Subcutaneous adipose tissue (tissue), 4 donors: Measurements from ENCODE around the gene ZFAND2B. TPM values are rescaled to one million over a fixed set of nuclear protein-coding genes. Genes with fewer than 3 reads are reported as not detected.

ENCODE experiments used
- total RNA-seq, 4 donors: library from RNA; depleted of rRNA; stranded (reverse); fragments of >200 nt; gene quantifications; one replicate each; pipeline ENCODE4 v1.1.0, GENCODE V29; 2016
- TF ChIP-seq, protein P1 (sequence below): fragments of 450-650 bp; IDR thresholded peaks from one replicate; pipeline ENCODE4 v1.5.1; 2016; ENCODE audit warnings: low read depth, mild to moderate bottlenecking, control low read depth, antibody characterized with exemption, moderate library complexity

The ZFAND2B gene
- total RNA-seq, 4 donors from 2014 or later: 28.0 to 60.3 (median 43.7) TPM

DNA sequence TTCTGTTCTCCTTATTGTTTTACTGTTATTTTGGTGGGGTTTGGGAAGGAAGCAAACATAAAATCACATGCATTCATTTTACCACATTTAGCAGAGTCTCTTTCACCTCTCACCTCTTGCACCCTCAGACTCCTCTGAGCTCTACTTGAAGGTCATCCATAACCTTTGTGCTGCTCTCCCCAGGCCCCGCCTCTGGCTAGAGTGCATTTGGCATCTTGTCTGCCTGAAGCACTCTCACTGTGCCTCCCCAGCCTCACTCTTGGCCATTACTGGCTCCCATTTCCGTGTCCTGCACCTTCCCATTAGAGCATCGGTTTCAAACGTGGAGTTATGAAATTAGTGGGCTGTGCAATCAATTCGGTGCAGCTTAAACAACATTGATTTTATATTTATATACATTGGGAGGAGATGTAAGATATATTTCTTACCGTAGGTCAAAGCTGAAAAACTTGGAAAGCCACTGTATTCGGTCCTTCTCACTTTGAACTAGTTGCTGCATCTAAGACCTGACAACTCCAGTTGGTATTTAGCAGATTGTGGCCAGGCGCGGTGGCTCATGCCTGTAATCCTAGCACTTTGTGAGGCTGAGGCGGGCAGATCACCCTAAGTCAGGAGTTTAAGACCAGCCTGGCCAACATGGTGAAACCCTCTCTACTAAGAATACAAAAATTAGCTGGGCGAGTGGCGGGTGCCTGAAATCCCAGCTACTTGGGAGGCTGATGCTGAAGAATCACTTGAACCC is 6.9 kb upstream of the ZFAND2B start:
- TF ChIP-seq, protein P1, sequence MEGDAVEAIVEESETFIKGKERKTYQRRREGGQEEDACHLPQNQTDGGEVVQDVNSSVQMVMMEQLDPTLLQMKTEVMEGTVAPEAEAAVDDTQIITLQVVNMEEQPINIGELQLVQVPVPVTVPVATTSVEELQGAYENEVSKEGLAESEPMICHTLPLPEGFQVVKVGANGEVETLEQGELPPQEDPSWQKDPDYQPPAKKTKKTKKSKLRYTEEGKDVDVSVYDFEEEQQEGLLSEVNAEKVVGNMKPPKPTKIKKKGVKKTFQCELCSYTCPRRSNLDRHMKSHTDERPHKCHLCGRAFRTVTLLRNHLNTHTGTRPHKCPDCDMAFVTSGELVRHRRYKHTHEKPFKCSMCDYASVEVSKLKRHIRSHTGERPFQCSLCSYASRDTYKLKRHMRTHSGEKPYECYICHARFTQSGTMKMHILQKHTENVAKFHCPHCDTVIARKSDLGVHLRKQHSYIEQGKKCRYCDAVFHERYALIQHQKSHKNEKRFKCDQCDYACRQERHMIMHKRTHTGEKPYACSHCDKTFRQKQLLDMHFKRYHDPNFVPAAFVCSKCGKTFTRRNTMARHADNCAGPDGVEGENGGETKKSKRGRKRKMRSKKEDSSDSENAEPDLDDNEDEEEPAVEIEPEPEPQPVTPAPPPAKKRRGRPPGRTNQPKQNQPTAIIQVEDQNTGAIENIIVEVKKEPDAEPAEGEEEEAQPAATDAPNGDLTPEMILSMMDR: no peak

DNA sequence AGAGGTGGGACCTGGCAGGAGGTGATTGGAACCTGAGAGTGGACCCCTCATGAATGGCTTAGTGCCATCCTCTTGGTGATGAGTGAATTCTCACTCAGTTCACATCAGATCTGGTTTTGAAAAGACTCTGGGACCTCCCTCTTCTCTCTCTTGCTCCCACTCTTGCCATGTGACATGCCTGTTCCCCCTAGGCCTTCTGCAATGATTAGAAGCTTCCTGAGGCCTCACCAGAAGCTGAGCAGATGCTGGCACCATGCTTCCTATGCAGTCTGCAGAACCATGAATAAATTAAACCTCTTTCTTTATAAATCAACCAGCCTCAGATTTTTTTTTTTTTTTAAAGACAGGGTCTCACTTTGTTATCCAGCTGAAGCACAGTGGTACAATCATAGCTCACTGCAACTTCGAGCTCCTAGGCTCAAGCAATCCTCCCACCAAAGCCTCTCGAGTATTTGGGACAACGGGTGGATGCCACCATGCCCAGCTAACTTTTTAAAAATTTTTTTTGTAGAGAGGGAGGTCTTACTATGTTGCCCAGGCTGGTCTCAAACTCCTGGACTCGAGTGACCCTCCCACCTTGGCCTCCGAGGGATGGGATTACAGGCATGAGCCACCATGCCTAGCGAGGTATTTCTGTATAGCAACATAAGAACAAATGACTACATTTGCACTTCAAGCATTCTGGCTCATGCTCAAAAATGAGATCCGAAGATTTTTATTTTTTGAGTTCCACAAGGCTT is 2.0 kb upstream of the ZFAND2B start:
- TF ChIP-seq, protein P1: no peak

DNA sequence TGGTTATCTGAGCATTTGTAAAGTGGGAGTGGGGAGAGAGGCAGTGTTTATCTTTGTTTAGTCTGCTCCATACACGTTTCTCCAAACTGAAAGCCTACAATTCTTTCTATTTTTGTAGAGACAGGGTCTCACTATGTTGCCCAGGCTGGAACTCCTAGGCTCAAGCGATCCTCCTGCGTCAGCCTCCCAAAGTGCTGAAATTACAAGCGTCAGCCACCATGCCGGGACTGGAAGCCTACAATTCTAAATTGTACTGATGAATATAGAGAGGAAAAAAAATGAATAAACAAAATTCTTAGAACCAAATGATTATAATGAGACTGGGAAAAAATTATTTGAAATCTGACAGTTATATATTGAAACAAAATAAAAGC is 1.4 kb upstream of the ZFAND2B start:
- TF ChIP-seq, protein P1: no peak

DNA sequence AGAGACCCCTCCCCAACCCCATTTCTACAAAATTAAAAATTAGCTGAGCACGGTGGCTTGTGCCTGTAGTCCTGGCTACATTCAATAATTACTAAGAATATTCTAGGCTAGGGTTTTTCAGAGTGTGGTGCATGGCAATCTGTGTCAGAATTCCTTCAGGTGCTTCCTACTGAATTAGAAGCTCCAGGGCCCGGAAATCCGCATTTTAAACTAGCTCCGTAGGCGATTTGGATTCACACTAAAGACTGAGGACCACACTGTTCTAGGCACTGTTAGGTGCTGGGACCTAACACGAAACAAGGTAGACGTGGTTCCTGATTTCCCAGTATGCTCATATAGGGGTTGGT is 628 bp upstream of the ZFAND2B start:
- TF ChIP-seq, protein P1: no peak

DNA sequence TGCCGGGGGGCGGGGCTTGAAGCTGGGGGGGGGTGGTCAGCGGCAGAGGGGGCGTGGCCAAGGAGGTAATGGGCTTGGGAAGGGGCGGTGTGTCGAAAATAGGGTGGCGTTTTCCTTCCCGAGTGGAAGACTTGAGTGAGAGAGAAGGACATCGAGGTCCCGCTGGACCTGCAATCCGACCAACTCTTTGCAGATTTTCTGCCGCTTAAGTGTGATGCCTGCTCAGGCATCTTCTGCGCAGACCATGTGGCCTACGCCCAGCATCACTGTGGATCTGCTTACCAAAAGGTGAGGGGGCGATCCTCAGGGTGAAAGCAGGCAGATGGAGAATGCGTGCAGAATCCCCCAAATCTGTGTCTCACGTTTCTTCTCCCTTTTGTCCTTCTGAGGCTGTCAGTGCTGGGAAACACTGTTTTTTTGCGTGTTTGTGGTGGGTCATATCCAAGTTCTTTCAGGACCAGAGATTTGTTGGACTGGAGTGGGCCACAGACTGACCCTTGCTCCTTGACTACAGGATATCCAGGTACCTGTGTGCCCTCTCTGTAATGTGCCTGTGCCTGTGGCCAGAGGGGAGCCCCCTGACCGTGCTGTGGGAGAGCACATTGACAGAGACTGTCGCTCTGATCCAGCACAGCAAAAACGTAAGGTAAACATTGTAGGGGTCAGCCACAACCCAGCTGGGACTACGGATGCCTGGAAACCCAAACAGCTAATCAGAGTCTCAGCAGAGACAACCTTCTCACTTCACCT is 727 bp downstream of the ZFAND2B start:
- TF ChIP-seq, protein P1: no peak

DNA sequence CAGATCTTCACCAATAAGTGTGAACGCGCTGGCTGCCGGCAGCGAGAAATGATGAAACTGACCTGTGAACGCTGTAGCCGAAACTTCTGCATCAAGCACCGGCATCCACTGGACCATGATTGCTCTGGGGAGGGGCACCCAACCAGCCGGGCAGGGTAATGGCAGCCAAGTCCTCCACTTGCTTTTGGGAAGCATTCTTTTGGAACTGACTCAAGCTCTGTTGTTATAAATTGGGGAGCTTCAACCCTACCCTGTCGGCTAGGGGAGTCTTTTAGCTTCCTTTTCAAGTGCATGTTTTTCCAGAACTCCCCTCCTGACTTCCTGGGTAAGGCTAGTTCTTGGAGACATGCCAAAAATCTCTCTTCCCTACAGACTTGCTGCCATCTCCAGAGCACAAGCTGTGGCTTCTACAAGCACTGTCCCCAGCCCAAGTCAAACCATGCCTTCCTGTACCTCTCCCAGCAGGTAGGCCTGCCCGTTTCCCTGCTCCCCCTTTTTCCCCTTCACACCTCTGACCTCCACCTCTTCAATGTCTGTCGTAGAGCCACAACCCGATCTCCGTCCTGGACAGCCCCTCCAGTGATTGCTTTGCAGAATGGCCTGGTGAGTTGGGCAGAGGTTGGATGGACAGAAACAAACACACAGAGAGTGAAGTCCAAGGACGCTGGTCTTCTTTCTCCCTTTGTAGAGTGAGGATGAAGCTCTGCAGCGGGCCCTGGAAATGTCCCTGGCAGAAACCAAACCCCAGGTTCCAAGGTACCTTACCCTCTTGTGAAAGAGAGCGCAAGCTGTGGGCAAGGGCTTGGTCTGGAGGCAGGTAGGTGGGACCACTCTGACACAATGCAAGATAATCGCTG is 1.5 kb downstream of the ZFAND2B start:
- TF ChIP-seq, protein P1: no peak
